Thyroid gland (tissue), 4 donors: Measurements from ENCODE around the gene GRID2IP. TPM values are rescaled to one million over a fixed set of nuclear protein-coding genes. Genes with fewer than 3 reads are reported as not detected.

Experiments used
- DNase-seq, 2 donors: peaks; one replicate each; pipeline ENCODE4 v3.0.0-alpha.2; 2019
- H3K27ac ChIP-seq, 3 donors: fragments of 200-600 bp; sonication (generic); 1 replicate in 2 of 3; 2 replicates in 1 of 3; pipeline ENCODE4 v1.5.1; 2016 to 2019; ENCODE audit warnings: mild to moderate bottlenecking in 1 of 3, moderate library complexity in 1 of 3
- H3K27me3 ChIP-seq: fragments of 200-600 bp; sonication (generic); one replicate; pipeline ENCODE4 v1.5.1; 2019
- H3K36me3 ChIP-seq, 2 donors: fragments of 200-600 bp; sonication (generic); one replicate each; pipeline ENCODE4 v1.5.1; 2016 to 2019
- H3K4me1 ChIP-seq, 2 donors: fragments of 200-600 bp; sonication (generic); one replicate each; pipeline ENCODE4 v1.5.1; 2017 to 2019
- H3K4me3 ChIP-seq, 3 donors: fragments of 200-600 bp; sonication (generic); replicated peaks in 1 of 3; 1 replicate in 2 of 3; 2 replicates in 1 of 3; pipeline ENCODE4 v1.5.1; 2016; ENCODE audit warnings: mild to moderate bottlenecking in 1 of 3
- H3K9me3 ChIP-seq: fragments of 200-600 bp; sonication (generic); one replicate; pipeline ENCODE4 v1.5.1; 2017
- POLR2A ChIP-seq, 2 donors: fragments of 450-650 bp; IDR thresholded peaks; one replicate each; pipeline ENCODE4 v1.6.1; 2017; ENCODE audit warnings: antibody characterized with exemption in 2 of 2, mild to moderate bottlenecking in 2 of 2, moderate library complexity in 1 of 2
- whole genome bisulfite sequencing, 2 donors: methylation state at CpG; one replicate each; pipeline ENCODE4 v1.1.5; 2017; 5-methylcytosine and 5-hydroxymethylcytosine counted together
- intact Hi-C: fragments of 100-400 bp; cut with DNase I; formaldehyde crosslinking; loops from one replicate; pipeline ENCODE4 v1.15.1; 2023
- total RNA-seq, 4 donors: library from RNA; depleted of rRNA; stranded (reverse); fragments of >200 nt; gene quantifications; one replicate each; pipeline ENCODE4 v1.2.3, GENCODE V29; 2016
- TF ChIP-seq, protein P1 (sequence below), 6 experiments: fragments of 200-600 bp in 3 of 6; fragments of 450-650 bp in 3 of 6; sonication (generic) in 3 of 6; IDR thresholded peaks; one replicate each; pipeline ENCODE4 v1.5.1; 2016 to 2019; ENCODE audit warnings: antibody characterized with exemption in 6 of 6, mild to moderate bottlenecking in 2 of 6, inconsistent platforms in 1 of 6, moderate library complexity in 1 of 6

Gene GRID2IP
- total RNA-seq, 4 donors from 2014 or later, result 0.13 to 0.67 (median 0.40) TPM

DNA sequence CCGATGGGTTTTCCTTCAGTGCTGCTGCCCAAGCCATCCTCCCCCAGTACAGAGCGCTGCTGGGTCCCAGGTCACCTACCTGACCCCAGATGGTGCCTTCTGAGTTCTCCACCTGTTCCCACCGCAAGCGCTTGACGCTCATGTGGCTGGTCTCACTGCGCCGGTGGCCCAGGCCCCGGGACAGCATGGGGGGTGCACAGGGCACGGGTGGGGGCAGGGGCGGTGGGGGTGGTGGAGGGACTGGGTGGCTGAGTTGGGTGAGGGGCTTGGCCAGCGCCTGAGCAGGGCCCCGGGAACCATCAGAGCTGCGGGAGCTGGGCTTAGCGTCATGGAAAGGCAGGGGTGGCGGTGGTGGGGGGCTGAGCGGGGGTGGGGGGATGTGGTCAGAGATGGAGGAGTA lies 43.4 kb downstream of the GRID2IP start:
- TF ChIP-seq POLR2A (IDR thresholded peaks at IDR 0.05), result no peak
- TF ChIP-seq, protein P1, sequence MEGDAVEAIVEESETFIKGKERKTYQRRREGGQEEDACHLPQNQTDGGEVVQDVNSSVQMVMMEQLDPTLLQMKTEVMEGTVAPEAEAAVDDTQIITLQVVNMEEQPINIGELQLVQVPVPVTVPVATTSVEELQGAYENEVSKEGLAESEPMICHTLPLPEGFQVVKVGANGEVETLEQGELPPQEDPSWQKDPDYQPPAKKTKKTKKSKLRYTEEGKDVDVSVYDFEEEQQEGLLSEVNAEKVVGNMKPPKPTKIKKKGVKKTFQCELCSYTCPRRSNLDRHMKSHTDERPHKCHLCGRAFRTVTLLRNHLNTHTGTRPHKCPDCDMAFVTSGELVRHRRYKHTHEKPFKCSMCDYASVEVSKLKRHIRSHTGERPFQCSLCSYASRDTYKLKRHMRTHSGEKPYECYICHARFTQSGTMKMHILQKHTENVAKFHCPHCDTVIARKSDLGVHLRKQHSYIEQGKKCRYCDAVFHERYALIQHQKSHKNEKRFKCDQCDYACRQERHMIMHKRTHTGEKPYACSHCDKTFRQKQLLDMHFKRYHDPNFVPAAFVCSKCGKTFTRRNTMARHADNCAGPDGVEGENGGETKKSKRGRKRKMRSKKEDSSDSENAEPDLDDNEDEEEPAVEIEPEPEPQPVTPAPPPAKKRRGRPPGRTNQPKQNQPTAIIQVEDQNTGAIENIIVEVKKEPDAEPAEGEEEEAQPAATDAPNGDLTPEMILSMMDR (IDR thresholded peaks at IDR 0.05), result no peak
- no peak for DNase-seq
- H3K27me3 ChIP-seq, result no peaks in the 10 kb centered on the region
- no peak overlapping the region for H3K4me3 ChIP-seq
- 89 to 93% methylated on average over 10 to 16 of the region's 16 CpGs for WGBS, 2 donors
- intact Hi-C loops, result no loop called here
- H3K4me1 ChIP-seq, result peaks cover 11% of the 10 kb centered on the region in 2 donors
- no peaks in the 10 kb centered on the region for H3K9me3 ChIP-seq
- H3K36me3 ChIP-seq, result no peaks in the 10 kb centered on the region
- no peak overlapping the region for H3K27ac ChIP-seq

DNA sequence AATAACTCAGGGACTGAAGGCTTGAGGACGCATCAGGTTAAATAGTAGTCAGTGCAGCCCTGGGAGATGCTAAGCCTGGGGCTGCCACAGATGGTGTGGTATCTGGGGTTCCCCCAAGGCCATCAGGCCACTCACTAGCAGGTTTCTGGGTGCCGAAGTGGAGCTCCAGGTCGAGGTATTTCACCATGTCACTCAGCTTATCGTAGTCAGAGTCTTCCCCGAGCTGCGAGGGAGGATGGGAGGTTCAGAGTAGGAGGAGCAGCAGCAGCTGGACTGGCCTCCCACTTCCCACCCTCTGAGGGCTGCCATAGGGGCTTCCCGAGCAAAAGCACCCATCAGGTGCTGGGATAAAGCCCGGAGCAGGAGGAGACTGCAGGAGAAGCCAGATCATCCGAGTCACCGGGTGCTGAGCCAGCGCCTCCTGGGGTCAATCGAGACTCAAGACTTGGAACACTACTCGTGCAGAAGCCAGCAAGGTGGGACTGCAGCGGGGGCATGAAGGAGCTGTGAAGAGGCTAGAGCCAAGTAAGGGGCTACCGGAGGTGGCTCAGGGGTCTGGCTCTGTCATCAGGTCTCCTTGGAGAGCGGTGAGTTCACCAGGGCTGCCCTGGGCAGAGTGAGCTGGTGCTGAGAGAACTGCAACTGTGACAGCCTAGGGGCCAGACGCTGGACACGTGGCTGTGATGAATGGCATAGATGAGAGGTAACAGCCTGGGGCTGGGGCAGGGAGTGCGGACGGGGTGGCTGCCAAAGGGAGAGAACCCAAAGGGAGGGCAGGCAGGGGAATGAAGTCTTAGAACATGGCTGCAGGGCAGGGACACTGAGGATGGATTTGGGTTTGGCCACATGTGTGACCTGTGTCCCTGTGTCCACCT lies 45.3 kb downstream of the GRID2IP start:
- Histone ChIP-seq H3K9me3 (no peaks in the 10 kb centered on the region), H3K4me1 (peaks cover 12 to 15% of the 10 kb centered on the region in 2 donors), H3K4me3 (no peak overlapping the region), H3K27me3 (no peaks in the 10 kb centered on the region), H3K27ac (no peak overlapping the region), H3K36me3 (no peaks in the 10 kb centered on the region)
- no peak for DNase-seq
- intact Hi-C loops, result no loop called here
- WGBS, 2 donors, result 65 to 75% methylated on average over 19 to 20 of the region's 20 CpGs
- no peak for TF ChIP-seq POLR2A (IDR thresholded peaks at IDR 0.05)
- TF ChIP-seq, protein P1 (IDR thresholded peaks at IDR 0.05), result no peak

DNA sequence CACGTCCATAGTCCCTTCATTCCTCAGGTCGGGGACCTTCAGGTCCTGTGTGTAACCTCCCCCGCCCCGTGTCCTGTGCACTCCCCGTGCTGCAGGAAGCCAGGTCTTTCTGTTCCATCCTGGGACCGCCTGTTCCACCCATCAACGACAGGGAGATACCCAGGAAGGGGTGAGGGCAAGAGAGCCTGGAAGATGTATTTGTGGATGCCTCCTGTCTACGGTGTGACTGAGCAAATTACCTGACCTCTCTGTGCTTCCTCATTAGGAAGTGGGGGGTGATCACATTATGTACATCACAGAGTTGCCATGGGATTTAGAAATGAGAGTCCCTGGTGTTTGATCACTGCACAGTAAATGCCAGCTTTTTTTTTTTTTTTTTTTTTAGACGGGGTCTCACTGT lies 46.3 kb downstream of the GRID2IP start:
- intact Hi-C loops, result no loop called here
- 41 to 44% methylated on average over 9 of the region's 9 CpGs for WGBS, 2 donors
- Histone ChIP-seq H3K27ac (no peak overlapping the region), H3K4me3 (peak overlapping the region in 1 of 3 donors; percentile 83), H3K4me1 (peaks cover 12 to 15% of the 10 kb centered on the region in 2 donors), H3K36me3 (no peaks in the 10 kb centered on the region), H3K9me3 (no peaks in the 10 kb centered on the region), H3K27me3 (no peaks in the 10 kb centered on the region)
- no peak for TF ChIP-seq POLR2A (IDR thresholded peaks at IDR 0.05)
- TF ChIP-seq, protein P1 (IDR thresholded peaks at IDR 0.05), result no peak
- DNase-seq, result no peak

GRCh38 chr7:6502886-6503285 lies 48.4 kb downstream of the GRID2IP start:
- Histone ChIP-seq H3K9me3 (no peaks in the 10 kb centered on the region), H3K4me3 (peak overlapping the region in 2 of 3 donors; percentile 75 to 83), H3K27ac (no peak overlapping the region), H3K36me3 (no peaks in the 10 kb centered on the region), H3K27me3 (no peaks in the 10 kb centered on the region), H3K4me1 (peaks cover 12 to 15% of the 10 kb centered on the region in 2 donors)
- intact Hi-C loops, result no loop called here
- TF ChIP-seq POLR2A (IDR thresholded peaks at IDR 0.05), result no peak
- TF ChIP-seq, protein P1 (IDR thresholded peaks at IDR 0.05), result no peak
- 57% methylated on average over 5 to 13 of the region's 13 CpGs for WGBS, 2 donors
- peak in 1 of 2 donors; percentile 32 for DNase-seq
